Measurements from ENCODE around the gene CLDN25. TPM values are rescaled to one million over a fixed set of nuclear protein-coding genes. Genes with fewer than 3 reads are reported as not detected.

The CLDN25 gene
- polyA plus RNA-seq, 1 donor from 2014 or later, result not detected

DNA sequence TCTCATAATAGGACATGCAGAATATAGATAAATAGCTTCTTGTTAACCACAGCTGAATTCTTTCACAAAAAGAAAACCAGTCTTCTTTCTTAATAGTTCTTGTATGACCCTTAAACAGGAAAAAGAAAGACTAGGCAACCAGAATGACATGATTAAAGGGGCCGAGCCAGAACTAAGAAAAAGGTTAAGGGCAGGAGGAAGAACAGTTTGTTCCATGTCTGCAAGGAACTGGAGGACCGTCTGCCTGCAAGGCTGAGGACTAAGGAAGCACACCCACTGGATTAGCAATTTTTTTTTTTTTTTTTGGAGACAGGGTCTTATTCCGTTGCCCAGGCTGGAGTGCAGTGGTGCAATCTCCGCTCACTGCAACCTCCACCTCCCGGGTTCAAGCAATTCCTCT, 47.5 kb upstream of the CLDN25 start:
- Histone ChIP-seq H3K9me2 (ENCODE audit: insufficient read depth, low read length) (no peaks in the 10 kb centered on the region), H3F3A (ENCODE audit: insufficient read depth, low read length, poor library complexity, severe bottlenecking) (no peaks in the 10 kb centered on the region), H3K9me3 (ENCODE audit: low read length) (no peaks in the 10 kb centered on the region), H3K4me3 (ENCODE audit: low read length) (no peak overlapping the region), H4K20me1 (ENCODE audit: insufficient read depth) (no peaks in the 10 kb centered on the region), H3K9ac (ENCODE audit: low read length) (no peak overlapping the region), H3K4me2 (ENCODE audit: low read length) (no peak overlapping the region), H3K79me2 (replicated peaks; ENCODE audit: insufficient read depth, low read length) (no peaks in the 10 kb centered on the region), H3K27me3 (ENCODE audit: insufficient read depth, low read depth, low read length) (no peaks in the 10 kb centered on the region), H3K36me3 (ENCODE audit: insufficient read depth, low read length) (peaks cover 3% of the 10 kb centered on the region), H2AFZ (ENCODE audit: low read depth, low read length) (no peak overlapping the region), H3K27ac (ENCODE audit: low read length) (no peak overlapping the region)
- TF ChIP-seq EZH2 (IDR thresholded peaks at IDR 0.05; ENCODE audit: borderline replicate concordance, insufficient read depth, low read length, poor library complexity, severe bottlenecking) (no peak), TAF1 (IDR thresholded peaks at IDR 0.05; ENCODE audit: low read depth) (no peak), SMC3 (conservative IDR thresholded peaks at IDR 0.05; ENCODE audit: poor library complexity) (no peak), POLR2AphosphoS5 (IDR thresholded peaks at IDR 0.05) (no peak)
- TF ChIP-seq, protein P1, sequence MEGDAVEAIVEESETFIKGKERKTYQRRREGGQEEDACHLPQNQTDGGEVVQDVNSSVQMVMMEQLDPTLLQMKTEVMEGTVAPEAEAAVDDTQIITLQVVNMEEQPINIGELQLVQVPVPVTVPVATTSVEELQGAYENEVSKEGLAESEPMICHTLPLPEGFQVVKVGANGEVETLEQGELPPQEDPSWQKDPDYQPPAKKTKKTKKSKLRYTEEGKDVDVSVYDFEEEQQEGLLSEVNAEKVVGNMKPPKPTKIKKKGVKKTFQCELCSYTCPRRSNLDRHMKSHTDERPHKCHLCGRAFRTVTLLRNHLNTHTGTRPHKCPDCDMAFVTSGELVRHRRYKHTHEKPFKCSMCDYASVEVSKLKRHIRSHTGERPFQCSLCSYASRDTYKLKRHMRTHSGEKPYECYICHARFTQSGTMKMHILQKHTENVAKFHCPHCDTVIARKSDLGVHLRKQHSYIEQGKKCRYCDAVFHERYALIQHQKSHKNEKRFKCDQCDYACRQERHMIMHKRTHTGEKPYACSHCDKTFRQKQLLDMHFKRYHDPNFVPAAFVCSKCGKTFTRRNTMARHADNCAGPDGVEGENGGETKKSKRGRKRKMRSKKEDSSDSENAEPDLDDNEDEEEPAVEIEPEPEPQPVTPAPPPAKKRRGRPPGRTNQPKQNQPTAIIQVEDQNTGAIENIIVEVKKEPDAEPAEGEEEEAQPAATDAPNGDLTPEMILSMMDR (IDR thresholded peaks at IDR 0.05; ENCODE audit: poor library complexity, severe bottlenecking), result no peak
- TF ChIP-seq, protein P2, sequence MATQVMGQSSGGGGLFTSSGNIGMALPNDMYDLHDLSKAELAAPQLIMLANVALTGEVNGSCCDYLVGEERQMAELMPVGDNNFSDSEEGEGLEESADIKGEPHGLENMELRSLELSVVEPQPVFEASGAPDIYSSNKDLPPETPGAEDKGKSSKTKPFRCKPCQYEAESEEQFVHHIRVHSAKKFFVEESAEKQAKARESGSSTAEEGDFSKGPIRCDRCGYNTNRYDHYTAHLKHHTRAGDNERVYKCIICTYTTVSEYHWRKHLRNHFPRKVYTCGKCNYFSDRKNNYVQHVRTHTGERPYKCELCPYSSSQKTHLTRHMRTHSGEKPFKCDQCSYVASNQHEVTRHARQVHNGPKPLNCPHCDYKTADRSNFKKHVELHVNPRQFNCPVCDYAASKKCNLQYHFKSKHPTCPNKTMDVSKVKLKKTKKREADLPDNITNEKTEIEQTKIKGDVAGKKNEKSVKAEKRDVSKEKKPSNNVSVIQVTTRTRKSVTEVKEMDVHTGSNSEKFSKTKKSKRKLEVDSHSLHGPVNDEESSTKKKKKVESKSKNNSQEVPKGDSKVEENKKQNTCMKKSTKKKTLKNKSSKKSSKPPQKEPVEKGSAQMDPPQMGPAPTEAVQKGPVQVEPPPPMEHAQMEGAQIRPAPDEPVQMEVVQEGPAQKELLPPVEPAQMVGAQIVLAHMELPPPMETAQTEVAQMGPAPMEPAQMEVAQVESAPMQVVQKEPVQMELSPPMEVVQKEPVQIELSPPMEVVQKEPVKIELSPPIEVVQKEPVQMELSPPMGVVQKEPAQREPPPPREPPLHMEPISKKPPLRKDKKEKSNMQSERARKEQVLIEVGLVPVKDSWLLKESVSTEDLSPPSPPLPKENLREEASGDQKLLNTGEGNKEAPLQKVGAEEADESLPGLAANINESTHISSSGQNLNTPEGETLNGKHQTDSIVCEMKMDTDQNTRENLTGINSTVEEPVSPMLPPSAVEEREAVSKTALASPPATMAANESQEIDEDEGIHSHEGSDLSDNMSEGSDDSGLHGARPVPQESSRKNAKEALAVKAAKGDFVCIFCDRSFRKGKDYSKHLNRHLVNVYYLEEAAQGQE (IDR thresholded peaks at IDR 0.05; ENCODE audit: borderline replicate concordance), result no peak

DNA sequence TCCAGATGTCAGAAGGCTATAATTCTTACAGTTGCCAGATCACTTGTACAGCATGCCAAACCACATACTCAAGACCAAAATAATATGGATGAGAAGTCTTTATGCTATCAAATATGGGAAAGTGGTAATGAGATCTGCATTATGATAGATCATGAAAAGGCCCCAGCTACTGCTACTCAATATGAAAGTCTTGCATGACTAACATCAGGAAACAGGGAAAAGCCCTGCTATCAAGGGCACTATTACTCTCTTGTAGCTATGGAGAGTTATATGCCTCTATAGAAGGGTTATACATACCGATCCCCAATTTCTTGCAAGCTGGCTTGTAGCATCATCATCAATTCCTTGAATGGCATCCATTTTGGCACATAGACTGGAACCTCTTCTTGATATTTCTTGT, 43.3 kb upstream of the CLDN25 start:
- Histone ChIP-seq H3K9ac (ENCODE audit: low read length) (no peak overlapping the region), H3K9me2 (ENCODE audit: insufficient read depth, low read length) (no peaks in the 10 kb centered on the region), H3K79me2 (replicated peaks; ENCODE audit: insufficient read depth, low read length) (no peaks in the 10 kb centered on the region), H4K20me1 (ENCODE audit: insufficient read depth) (no peaks in the 10 kb centered on the region), H3K9me3 (ENCODE audit: low read length) (no peaks in the 10 kb centered on the region), H3K36me3 (ENCODE audit: insufficient read depth, low read length) (peaks cover 5% of the 10 kb centered on the region), H2AFZ (ENCODE audit: low read depth, low read length) (no peak overlapping the region), H3K4me3 (ENCODE audit: low read length) (no peak overlapping the region), H3K4me2 (ENCODE audit: low read length) (no peak overlapping the region), H3K27ac (ENCODE audit: low read length) (no peak overlapping the region), H3K27me3 (ENCODE audit: insufficient read depth, low read depth, low read length) (no peaks in the 10 kb centered on the region), H3F3A (ENCODE audit: insufficient read depth, low read length, poor library complexity, severe bottlenecking) (no peaks in the 10 kb centered on the region)
- TF ChIP-seq TAF1 (IDR thresholded peaks at IDR 0.05; ENCODE audit: low read depth) (no peak), SMC3 (conservative IDR thresholded peaks at IDR 0.05; ENCODE audit: poor library complexity) (no peak), MXI1 (conservative IDR thresholded peaks at IDR 0.05; ENCODE audit: poor library complexity, severe bottlenecking) (no peak), EZH2 (IDR thresholded peaks at IDR 0.05; ENCODE audit: borderline replicate concordance, insufficient read depth, low read length, poor library complexity, severe bottlenecking) (no peak), EP300 (conservative IDR thresholded peaks at IDR 0.05; ENCODE audit: poor library complexity, severe bottlenecking) (no peak), POLR2AphosphoS5 (IDR thresholded peaks at IDR 0.05) (no peak), RAD21 (conservative IDR thresholded peaks at IDR 0.05) (no peak)
- TF ChIP-seq, protein P2 (IDR thresholded peaks at IDR 0.05; ENCODE audit: borderline replicate concordance), result no peak
- TF ChIP-seq, protein P1 (IDR thresholded peaks at IDR 0.05; ENCODE audit: poor library complexity, severe bottlenecking), result no peak

Data from neural cell (in vitro differentiated cells).